ENCODE measurements around the gene LARP4B.

LARP4B gene

DNA sequence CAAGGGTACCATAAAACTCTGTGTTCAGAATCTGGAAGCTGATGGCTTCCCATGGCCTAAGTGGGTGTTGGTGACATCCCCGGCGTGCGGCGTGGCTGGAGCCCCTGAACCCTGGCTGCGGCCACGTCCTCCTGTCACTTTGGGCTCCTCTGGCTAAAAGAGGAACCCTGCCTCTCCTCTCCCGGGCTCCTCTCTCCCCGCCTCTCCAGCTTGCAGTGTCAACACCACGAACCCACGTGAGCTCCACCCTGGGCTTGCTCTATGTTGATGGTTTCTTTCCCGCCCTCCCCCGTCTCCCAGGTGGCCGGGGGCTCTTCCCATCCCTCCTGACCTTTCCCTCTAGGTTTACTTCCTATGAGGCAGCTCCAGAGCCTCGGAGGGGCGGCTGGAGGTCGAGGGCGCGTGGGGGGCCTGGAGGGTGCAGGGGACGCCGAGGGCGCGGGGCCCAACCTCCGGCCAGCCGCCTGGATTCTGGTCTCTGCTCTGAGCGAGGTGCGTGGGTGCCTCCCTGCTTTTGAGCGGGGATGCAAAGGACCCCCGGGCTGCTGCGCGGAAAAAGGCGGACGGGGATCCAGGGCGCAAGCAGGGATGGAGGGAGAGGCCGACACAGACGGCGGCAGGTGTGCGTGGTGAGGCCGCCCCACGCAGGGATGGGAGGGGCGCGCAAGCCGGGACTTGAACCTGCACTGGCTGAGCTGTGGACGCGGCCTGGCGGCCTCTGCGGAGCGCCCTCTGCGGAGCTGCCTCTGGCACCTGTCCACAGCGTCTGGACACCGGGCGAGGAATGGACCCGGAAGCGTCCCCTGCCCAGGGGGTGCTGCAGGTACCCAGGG is 126.5 kb downstream of the LARP4B start:
- no peak for DNase-seq

DNA sequence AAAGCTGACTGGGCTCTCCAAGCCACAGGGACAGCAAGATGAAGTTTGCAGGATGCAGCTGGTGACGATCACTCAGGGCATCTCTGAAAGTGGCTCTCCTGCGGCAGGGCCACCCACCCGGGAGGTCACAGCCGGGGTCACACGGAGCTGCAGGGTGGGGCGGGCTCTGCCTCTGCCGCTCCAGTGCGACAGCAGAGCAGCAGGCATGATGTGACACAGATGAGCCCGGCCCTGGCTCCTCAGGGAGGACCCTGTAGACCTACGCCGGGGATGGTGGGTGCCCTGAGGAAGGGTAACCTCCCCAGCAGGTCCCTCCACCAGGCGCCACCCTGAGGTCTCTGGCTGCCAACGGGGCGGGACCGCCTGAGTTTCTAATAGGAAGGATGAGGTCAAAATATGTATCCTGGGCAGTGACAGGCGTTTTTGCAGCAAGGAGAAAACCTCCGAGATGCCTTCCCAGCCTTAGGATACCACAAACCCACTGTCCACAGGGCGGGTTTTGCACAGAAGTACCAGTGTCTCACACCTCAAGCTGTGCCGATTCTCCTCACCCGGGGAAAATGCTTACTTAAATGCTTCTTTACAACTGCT is 127.2 kb downstream of the LARP4B start:
- no peak for DNase-seq

DNA sequence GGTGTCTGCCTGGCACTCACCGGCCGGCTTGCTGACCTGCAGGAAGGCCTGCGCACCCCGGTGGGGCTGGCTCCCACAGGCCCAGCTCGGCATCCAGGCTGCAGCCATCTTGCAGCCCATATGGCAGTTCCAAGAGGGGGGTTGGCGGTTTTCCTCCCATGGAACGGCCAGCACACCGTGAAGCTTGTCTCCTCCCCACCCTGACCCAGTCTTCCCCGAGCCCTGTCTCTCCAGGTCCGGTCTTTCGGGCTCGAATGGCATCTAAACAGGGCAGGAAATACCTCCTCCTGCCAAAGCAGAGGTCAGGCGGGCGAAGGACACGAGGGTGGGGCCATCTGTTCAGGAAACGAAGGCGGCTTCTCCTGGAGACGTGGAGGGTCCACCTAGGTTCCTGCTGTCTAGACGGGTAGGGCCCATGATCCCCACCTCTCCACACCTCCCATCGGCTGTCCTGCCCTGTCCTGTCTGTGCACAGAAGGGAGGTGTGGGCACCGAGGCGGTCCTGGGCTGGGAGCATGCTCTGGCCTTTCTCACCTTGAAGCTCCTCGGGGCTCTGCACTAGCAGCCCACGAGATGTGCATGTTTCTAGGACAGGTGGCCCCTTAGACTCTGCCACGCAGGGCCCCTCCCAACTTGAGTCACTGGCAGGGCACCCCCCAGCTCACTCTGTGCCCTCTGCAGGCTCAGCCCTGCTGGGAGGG is 128.3 kb downstream of the LARP4B start:
- no peak for DNase-seq

DNA sequence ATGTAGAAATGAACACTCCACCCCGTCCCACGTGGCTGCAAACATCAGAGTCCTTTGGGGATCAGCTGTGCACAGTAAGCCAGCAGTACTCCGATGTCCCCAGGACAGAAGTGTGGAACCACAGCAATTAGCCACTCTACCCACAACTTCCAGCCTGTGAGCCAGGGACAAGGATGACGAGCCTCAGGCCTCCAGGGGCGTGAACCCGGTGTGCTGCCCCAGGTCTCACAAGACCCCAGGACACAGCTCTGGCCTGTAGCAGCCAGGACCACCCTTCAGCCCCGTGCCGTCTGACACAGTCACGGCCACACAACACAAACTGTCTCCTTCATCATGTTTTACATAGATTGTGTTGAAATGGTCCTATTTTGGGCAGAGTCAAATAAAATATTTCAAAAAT is 129.0 kb downstream of the LARP4B start:
- DNase-seq, result no peak

DNA sequence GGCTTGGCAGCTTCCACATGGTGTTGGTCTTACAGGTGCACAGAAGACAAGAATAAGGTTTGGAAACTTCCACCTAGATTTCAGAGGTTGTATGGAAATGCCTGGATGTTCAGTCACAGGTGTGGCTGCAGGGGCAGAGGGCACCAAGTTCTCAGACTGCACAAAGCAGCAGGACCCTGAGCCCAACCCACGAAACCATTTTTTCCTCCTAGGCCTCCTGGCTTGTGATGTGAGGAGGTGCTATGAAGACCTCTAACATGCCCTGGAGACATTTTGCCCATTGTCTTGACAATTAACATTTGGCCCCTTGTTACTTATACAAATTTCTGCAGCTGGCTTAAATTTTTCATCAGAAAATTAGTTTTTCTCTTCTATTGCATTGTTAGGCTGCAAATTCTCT is 134.3 kb downstream of the LARP4B start:
- no peak for DNase-seq

DNA sequence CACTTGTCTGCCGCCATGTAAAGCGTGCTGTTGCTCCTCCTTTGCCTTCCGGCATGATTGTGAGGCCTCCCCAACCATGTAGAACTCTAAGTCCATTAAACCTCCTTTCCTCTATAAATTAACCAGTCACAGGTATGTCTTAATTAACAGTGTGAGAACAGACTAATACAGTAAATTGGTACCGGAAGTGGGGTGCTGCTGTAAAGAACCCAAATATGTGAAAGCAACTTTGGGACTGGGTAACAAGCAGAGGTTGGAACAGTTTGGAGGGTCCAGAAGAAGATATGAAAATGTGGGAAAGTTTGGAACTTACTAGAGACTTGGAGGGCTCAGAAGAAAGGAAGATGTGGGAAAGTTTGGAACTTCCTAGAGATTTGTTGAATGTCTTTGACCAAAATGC is 135.3 kb downstream of the LARP4B start:
- no peak for DNase-seq

DNA sequence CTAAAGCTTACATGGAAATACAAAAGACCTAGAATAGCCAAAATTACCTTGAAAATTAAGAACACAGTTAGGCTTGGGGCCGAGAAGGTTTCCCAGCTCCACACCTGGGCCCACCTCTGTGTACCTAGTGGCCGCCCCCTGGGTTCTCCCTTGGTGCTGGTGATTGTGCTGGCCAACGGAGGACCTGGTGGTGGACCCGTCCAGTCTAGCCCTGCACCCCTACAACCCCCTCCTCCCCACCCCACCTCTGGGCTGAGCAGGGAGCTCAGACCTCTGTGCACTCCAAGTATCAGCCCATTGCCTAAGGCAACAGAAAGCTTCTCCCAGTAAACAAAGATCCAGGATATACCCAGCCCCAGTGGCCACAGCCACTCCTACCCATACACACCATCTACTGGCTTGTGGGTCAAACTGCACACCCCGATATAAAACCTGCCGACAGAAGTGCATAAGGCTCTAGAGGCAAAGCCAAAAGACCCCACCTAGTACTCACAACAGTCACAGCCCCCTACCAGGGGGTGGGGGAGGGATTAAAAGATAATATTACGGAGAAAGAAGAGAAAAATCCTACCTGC is 137.0 kb downstream of the LARP4B start:
- DNase-seq, result no peak

DNA sequence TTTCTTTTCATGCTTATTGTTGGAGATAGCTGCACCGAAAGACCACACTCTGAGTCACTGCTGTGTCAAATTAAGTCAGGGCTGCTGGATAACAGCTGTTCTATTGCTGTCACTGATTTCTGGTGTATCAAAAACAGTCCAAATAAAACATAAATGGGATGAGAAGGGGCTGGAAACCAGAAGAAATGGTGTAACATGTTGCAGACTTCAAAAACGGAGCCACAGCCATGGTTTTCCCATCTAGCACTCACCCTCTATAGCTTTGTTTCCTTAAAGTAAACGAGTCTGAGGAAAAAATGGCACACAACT is 138.8 kb downstream of the LARP4B start:
- no peak for DNase-seq

DNA sequence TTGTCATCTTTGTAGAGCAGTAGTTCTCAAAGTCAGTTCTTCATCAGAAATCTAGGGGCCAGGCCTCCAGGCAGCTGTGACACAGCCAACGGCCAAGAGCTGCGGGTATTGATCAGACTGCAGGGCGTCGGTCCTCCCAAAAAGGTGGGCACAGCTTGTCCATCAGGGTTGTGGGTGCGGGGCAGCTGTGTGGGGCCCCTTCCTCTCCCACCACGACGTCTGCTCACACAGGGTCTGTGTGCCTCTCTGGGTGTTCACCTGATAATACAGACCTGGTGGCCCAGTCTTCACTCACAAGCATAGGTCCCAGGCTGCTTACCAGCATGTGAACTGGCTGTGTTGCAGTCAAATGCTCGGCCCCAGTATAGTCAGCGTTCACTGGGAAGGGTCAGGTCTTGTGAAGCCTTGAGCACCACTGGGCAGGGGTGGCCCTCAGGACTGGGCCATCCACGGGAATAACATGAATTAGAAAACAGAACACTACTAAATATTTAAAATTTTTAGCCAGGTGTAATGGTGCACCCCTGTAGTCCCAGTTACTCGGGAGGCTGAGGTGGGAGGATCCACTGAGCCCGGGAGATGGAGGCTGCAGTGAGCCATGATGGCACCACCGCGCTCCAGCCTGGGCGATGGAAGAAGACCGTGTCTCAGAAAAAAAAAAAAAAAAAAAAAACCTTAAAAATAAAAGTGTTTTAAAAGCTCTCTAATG is 139.3 kb downstream of the LARP4B start:
- no peak for DNase-seq

DNA sequence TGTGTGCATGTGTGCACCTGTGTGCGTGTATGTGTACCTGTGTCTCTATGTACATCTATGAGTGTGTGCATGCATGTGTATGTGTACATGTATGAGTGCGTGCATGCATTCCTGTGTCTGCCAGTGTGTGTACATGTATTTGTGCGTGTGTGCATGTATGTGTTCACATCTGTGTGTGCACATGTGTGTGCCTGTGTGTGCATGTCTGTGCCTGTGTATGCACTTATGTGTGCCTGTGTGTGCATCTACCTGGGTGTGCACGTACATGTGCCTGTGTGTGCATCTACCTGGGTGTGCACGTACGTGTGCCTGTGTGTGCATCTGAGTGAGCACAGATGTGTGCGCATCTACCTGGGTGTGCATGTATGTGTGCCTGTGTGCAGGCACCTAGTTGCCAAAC is 139.9 kb downstream of the LARP4B start:
- DNase-seq, result no peak

DNA sequence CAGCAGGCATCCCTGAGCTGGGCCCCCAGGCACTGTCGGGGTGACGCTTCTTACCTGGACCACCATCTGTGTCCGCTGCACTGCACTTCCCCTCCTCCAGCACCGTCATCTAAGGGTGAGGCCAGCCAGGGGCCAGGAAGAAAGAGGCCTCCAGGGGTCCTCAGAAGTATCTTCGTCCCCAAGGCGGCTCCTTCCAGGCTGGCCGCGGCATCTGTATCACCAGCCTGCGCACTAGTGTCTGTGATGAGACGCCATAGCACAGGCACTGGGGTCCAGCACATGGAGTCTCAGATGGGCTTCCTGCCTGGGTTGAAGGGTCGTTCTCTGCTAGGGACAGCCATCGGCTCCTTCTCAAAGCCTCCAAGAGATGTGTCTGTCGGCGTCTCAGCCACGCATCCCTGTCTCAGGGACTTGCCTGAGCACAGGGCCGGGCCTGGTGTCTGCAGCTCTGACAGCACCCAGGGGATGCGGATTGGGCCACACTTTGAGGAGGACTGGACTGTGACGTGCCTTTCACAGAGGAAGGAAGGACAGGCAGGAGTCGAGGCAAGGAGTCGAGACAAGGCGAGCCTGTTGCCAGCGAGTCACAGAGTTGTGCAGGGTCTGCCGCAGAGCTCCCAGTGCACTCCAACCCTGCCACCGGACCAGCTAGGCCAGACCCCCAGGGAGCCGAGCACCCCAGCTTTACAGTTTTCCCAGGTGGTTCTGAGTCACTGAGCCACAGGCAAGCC is 140.5 kb downstream of the LARP4B start:
- no peak for DNase-seq

DNA sequence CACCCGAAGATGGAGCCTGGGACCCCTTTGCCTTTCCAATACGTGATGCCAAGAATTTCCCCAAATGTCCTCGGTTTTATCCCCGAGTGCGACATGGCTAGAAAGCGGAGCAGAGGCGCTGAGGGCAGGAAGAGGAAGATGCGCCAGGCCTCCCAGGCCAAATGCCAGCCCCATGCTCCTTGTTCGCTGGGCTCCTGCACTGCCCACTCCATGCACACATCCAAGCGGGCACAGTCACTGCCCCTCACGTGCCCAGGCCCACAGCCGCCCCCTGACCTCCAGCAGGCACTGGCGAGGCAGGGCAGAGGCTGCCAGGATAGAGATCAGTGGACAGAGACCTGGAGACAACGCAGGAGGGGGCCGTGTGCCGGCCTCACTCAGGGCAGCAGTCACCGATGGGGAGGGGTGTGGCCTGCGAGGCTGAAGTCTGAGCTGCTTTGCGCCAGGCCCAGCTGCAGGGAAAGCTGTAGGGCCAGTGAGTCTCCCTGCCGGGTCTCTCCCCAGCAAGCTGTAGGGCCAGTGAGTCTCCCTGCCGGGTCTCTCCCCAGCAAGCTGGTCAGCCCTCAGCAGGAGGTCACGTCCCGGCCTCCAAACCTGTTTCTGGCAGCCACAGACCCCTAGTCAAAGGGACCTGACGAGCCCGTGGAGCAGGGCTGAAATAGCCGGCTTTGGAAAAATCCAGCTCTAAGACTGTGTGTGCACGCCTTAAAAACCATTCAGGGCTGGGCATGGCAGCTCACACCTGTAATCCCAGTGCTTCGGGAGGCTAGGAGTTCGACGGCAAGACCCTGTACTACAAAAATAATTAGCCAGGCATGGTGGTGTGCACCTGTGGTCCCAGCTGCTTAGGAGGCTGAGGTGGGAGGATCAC is 141.4 kb downstream of the LARP4B start:
- no peak for DNase-seq

DNA sequence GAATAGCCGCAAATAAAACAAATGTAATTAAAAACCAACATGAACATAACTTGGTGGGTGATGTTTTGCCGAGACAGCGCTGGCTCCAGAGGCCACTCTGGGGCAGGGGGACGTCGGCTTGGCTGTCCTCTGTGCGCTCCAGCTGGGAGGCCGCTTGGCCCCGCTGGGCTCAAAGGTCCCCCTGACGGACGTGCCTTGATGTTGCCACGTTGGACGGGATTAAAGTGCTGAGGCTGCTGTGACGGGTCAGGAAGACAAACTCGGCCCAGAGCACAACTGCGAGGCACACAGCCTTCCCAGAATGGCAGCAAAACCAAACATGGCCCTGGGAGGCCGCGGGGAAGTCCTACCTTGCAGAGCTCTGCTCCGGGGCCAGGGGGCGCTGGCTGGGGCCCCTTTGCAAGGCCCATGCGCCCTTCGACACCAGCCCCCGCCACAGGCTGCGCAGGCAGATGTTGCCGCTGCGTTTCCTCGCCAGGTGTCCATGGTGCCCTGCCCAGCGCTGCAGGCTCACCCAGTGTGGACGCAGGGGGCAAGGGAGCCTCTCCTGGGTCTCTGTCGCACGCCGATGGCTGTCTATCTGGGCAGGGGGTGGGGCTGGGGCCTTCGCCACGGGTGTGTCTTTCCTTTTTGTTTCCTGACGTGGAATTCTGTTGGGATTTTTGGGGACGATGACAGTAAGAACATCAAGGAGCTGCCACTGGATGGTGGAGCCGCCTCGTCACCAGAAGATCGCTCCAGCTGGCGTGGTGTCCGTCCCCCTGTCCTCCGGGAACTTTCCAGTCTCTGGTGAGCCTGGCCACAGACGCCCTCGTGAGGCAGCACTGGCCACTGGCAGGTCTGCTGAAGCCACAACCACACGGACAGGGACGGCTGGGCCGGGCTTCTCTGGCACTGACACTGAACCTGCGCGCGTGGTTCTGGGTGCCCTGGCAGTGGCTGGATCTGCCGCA is 142.4 kb downstream of the LARP4B start:
- no peak for DNase-seq

DNA sequence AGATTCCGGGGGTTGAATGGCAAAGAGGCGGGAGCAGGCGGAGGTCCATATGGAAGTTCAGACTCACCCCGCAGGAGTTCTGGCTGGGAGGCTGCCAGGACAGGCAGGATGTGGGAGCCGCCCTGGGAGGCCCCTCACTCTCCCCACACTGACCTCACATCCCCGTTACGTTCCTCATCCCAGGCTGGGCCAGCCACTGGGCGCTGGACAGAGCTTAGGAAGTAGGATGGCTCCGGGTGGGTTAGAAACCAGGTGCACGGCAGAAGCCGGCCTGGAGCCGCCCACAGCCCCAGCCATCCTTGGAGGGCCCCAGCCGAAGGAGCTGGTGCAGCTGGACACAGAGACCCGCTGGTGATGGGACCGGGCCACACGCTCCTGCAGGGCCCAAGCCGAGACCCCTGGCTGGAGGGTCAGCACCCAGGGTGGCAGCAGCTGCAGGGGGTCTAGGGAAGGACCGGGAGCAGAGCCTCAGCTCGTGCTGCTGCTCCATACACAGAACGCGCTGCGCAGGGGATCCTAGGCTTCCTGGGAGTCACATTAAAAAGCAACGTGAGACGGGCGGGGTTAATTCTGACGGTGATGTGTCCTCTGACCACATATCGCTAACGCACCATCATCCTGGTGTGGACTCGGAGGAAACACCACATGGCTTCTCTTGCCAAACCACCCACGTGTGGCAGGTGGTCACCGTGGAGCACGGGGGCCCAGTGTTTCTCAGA is 143.4 kb downstream of the LARP4B start:
- no peak for DNase-seq

DNA sequence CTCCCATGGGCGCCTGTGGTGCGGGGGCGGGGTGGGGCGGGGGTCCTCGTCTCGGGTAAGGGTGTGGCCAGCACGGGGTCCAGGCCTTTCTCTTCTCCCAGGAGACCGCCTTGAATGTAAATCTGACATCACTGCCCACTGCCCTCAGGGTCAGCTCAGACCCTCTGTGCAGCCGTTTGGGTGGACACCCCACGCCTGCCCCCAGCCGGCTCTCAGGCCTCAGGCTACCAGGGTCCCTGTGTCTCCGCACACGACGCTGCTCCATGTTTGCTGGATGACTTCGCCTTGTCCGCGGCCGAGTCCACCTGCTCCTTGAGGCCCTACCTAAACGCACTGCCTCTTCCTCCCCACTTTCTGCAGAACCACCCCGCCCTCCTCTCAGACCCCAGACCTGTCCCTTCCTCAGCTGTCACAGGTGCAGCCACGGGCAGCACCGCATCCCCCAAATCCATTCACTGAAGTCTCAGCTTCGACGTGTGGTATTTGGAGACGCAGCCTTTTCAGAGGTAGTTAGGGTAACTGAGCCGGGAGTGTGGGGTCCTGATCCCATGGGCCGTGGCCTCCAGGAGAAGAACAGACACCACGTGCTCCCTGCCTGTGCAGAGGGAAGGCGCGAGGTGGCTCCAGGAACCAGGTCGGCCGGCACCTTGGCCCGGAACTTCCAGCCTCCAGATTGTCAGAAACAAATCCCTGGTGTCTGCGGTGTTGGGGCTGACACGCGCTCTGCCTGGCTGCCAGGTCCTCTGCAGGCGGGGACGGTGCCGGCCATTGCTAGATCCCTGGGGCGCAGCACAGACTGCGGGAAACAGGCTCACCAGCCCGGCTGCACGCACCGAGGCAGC is 144.7 kb downstream of the LARP4B start:
- DNase-seq, result no peak

DNA sequence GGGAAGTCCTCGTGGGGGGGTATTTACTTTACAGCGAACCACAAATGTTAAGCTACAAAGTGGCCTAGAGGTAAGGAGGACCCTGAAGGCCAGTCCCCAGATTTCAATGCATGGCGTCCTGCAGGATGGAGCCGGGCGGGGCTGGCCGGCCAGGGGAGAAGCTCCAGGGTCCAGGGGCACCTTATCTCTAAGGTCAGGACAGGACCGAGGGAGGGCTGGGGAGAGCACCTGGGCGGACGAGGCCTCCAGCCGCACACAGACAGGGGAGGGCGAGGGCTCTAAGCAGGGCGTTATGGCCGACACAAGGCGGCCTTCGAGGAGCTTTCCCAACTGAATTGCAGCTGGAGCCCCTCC is 145.7 kb downstream of the LARP4B start:
- DNase-seq, result no peak

DNA sequence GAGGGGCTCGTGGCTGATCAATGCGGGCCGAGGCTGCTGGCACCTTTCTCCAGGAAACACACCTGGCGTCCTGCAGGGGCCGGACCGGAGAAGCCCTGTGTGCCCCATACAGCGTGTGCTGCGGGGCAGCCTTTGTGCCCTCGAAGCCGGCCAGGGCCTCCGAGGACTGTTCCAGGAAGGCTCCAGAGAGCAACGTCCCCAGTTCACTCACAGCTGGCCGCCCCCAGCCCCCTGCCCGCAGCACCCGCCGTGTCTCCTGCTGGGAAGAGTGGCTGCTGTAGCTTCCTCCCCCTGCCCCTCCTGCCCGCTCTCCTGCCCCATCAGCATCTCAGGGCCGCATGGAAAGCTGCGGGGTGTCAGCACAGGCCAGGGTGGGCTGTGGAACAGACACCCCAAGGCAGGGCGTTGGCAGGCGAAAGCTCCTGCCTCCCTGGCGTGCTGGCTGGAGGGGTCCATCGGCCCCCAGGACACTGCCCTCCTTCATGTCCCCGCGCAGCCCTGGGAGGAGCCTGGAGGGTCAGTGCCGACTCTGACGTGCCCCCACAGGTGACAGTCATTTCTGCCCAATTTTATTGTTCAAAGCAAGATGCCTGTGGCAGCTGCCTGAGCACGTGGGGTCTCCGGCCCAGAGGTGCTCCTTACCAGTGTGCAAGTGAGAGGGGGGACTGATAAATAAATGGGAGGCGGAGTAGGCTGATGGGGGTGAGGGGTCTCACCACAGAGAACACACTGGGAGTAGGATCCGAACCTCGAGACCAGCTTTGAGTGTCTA is 146.2 kb downstream of the LARP4B start:
- no peak for DNase-seq

All from NCI-H2171 (cell line).